Neural progenitor cell (in vitro differentiated cells): ENCODE measurements around the gene LRRC63.

ENCODE experiments used
- CTCF ChIP-seq: fragments of 200-600 bp; sonication (generic); IDR thresholded peaks from 2 replicates; pipeline ENCODE4 v1.5.1; 2017; ENCODE audit warnings: antibody characterized with exemption, mild to moderate bottlenecking
- EZH2 ChIP-seq: fragments of 200-600 bp; sonication (generic); IDR thresholded peaks from 2 replicates; pipeline ENCODE4 v1.6.1; 2017; ENCODE audit warnings: antibody characterized with exemption, mild to moderate bottlenecking, moderate library complexity

GRCh38 chr13:46181377-46181839 lies 30.3 kb upstream of the LRRC63 start:
- TF ChIP-seq CTCF (no peak), EZH2 (no peak)
